Muscle layer of colon (tissue), 2 donors: ENCODE data around the gene NYAP1.
"Not testable (repeated sequence)": the region's sequence is repeated elsewhere in the genome, so short reads cannot be mapped to it uniquely, and the experiment has no call there.

Experiments
- H3K27ac ChIP-seq: one replicate; pipeline ENCODE4 v1.7.0; 2013; ENCODE audit warnings: low read depth, mild to moderate bottlenecking, low read length, moderate library complexity
- H3K27me3 ChIP-seq, 2 donors: one replicate each; pipeline ENCODE4 v1.7.0; 2013; ENCODE audit warnings: low read length in 2 of 2, mild to moderate bottlenecking in 2 of 2; ENCODE audit not compliant: insufficient read depth in 2 of 2, control insufficient read depth in 1 of 2
- H3K36me3 ChIP-seq: one replicate; pipeline ENCODE4 v1.7.0; 2013; ENCODE audit warnings: mild to moderate bottlenecking, low read length; ENCODE audit not compliant: insufficient read depth
- H3K4me1 ChIP-seq: one replicate; pipeline ENCODE4 v1.7.0; 2013; ENCODE audit warnings: mild to moderate bottlenecking, low read length; ENCODE audit not compliant: insufficient read depth
- H3K4me3 ChIP-seq, 2 donors: one replicate each; pipeline ENCODE4 v1.7.0; 2013; ENCODE audit warnings: low read length in 2 of 2, low read depth in 1 of 2, mild to moderate bottlenecking in 1 of 2, moderate library complexity in 1 of 2
- H3K9ac ChIP-seq: one replicate; pipeline ENCODE4 v1.7.0; 2013; ENCODE audit warnings: low read length
- H3K9me3 ChIP-seq: one replicate; pipeline ENCODE4 v1.7.0; 2013; ENCODE audit warnings: mild to moderate bottlenecking, low read length
- donor health status: abdominal sarcoma.
- donor health status: Adenocarcinoma of cecum.

Gene NYAP1

GRCh38 chr7:100541309-100541708, 57.6 kb downstream of the NYAP1 start:
- not testable (repeated sequence) for H3K9ac ChIP-seq, H3K4me3 ChIP-seq, H3K27ac ChIP-seq, H3K36me3 ChIP-seq, H3K27me3 ChIP-seq, H3K9me3 ChIP-seq
- peaks cover 30% of the 10 kb centered on the region for H3K4me1 ChIP-seq

- Histone ChIP-seq H3K4me3 (no peak overlapping the region), H3K9me3 (no peaks in the 10 kb centered on the region), H3K27ac (no peak overlapping the region), H3K27me3 (no peaks in the 10 kb centered on the region), H3K9ac (no peak overlapping the region), H3K36me3 (no peaks in the 10 kb centered on the region), H3K4me1 (peaks cover 44% of the 10 kb centered on the region)
These were observed 59.9 kb downstream of the NYAP1 start for GRCh38 chr7:100543586-100543985.

- Histone ChIP-seq H3K36me3 (no peaks in the 10 kb centered on the region), H3K27me3 (no peaks in the 10 kb centered on the region), H3K4me1 (peaks cover 44% of the 10 kb centered on the region), H3K9ac (no peak overlapping the region), H3K9me3 (no peaks in the 10 kb centered on the region), H3K4me3 (no peak overlapping the region), H3K27ac (no peak overlapping the region)
These were observed 60.7 kb downstream of the NYAP1 start for GRCh38 chr7:100544386-100544785.
